SK-N-SH (cell line): Measurements from ENCODE around the gene MYLK4.

Experiments
- GABPA ChIP-seq: IDR thresholded peaks from 2 replicates; pipeline ENCODE4 v1.4.0; 2012; ENCODE audit warnings: low read depth, mild to moderate bottlenecking
- GATA2 ChIP-seq: sonication (generic); formaldehyde crosslinking; IDR thresholded peaks from 2 replicates; pipeline ENCODE4 v1.5.0; 2020; ENCODE audit warnings: mild to moderate bottlenecking, missing genetic modification reagents
- JUND ChIP-seq: IDR thresholded peaks from 2 replicates; pipeline ENCODE4 v1.4.0; 2012
- NFIC ChIP-seq: IDR thresholded peaks from 2 replicates; pipeline ENCODE4 v1.4.0; 2012; ENCODE audit warnings: borderline replicate concordance
- POLR2AphosphoS5 ChIP-seq: IDR thresholded peaks from 2 replicates; pipeline ENCODE4 v1.6.1; 2012; ENCODE audit warnings: low read depth, low read length
- RAD21 ChIP-seq: IDR thresholded peaks from 2 replicates; pipeline ENCODE4 v1.6.1; 2012; ENCODE audit warnings: mild to moderate bottlenecking, low read length
- SIN3A ChIP-seq: IDR thresholded peaks from 2 replicates; pipeline ENCODE4 v1.6.1; 2012; ENCODE audit warnings: low read depth, mild to moderate bottlenecking, low read length, moderate library complexity, borderline replicate concordance
- TAF1 ChIP-seq: IDR thresholded peaks from 2 replicates; pipeline ENCODE4 v1.6.1; 2012; ENCODE audit warnings: low read depth, mild to moderate bottlenecking, low read length, moderate library complexity, borderline replicate concordance
- TEAD4 ChIP-seq: IDR thresholded peaks from 2 replicates; pipeline ENCODE4 v1.4.0; 2012; ENCODE audit warnings: mild to moderate bottlenecking, borderline replicate concordance; ENCODE audit not compliant: insufficient read depth
- YY1 ChIP-seq: IDR thresholded peaks from 2 replicates; pipeline ENCODE4 v1.4.0; 2012; ENCODE audit warnings: low read depth, mild to moderate bottlenecking
- TF ChIP-seq, protein P1 (sequence below): fragments of 200-600 bp; sonication (generic); IDR thresholded peaks from 2 replicates; pipeline ENCODE4 v1.6.1; 2017; ENCODE audit warnings: antibody characterized with exemption, mild to moderate bottlenecking, moderate library complexity
- TF ChIP-seq, protein P2 (sequence below): IDR thresholded peaks from 2 replicates; pipeline ENCODE4 v1.4.0; 2012; ENCODE audit warnings: low read depth, borderline replicate concordance
- TF ChIP-seq, protein P3 (sequence below): IDR thresholded peaks from 2 replicates; pipeline ENCODE4 v1.4.0; 2012; ENCODE audit warnings: low read depth, borderline replicate concordance

DNA sequence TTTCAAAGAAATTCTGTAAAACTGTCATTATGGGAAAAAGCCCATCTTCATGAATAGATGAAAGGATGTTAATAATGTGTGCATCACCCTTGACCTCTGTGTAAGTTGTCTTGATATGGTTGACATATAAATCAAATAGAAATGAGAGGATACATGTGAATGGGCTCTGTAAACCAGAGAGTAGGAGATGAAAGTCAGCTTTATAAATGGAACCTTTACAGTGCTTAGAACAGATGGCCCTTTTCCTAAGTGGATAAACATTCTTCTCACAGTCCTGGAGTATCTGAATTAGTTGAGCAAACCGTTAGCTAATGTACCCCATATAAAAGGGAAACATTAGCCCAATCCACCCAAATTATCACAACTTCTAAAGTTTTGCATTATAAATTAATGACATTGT is 57.5 kb downstream of the MYLK4 start:
- TF ChIP-seq TAF1 (no peak), YY1 (no peak), GATA2 (CRISPR knock-in tag) (no peak), POLR2AphosphoS5 (no peak), SIN3A (no peak), GABPA (no peak), NFIC (no peak), JUND (no peak), RAD21 (no peak), TEAD4 (no peak)
- TF ChIP-seq, protein P1, sequence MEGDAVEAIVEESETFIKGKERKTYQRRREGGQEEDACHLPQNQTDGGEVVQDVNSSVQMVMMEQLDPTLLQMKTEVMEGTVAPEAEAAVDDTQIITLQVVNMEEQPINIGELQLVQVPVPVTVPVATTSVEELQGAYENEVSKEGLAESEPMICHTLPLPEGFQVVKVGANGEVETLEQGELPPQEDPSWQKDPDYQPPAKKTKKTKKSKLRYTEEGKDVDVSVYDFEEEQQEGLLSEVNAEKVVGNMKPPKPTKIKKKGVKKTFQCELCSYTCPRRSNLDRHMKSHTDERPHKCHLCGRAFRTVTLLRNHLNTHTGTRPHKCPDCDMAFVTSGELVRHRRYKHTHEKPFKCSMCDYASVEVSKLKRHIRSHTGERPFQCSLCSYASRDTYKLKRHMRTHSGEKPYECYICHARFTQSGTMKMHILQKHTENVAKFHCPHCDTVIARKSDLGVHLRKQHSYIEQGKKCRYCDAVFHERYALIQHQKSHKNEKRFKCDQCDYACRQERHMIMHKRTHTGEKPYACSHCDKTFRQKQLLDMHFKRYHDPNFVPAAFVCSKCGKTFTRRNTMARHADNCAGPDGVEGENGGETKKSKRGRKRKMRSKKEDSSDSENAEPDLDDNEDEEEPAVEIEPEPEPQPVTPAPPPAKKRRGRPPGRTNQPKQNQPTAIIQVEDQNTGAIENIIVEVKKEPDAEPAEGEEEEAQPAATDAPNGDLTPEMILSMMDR, result no peak
- TF ChIP-seq, protein P2, sequence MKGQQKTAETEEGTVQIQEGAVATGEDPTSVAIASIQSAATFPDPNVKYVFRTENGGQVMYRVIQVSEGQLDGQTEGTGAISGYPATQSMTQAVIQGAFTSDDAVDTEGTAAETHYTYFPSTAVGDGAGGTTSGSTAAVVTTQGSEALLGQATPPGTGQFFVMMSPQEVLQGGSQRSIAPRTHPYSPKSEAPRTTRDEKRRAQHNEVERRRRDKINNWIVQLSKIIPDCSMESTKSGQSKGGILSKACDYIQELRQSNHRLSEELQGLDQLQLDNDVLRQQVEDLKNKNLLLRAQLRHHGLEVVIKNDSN, result no peak
- TF ChIP-seq, protein P3, sequence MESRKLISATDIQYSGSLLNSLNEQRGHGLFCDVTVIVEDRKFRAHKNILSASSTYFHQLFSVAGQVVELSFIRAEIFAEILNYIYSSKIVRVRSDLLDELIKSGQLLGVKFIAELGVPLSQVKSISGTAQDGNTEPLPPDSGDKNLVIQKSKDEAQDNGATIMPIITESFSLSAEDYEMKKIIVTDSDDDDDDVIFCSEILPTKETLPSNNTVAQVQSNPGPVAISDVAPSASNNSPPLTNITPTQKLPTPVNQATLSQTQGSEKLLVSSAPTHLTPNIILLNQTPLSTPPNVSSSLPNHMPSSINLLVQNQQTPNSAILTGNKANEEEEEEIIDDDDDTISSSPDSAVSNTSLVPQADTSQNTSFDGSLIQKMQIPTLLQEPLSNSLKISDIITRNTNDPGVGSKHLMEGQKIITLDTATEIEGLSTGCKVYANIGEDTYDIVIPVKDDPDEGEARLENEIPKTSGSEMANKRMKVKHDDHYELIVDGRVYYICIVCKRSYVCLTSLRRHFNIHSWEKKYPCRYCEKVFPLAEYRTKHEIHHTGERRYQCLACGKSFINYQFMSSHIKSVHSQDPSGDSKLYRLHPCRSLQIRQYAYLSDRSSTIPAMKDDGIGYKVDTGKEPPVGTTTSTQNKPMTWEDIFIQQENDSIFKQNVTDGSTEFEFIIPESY, result no peak
